ENCODE measurements around the gene TMA7B.

DNA sequence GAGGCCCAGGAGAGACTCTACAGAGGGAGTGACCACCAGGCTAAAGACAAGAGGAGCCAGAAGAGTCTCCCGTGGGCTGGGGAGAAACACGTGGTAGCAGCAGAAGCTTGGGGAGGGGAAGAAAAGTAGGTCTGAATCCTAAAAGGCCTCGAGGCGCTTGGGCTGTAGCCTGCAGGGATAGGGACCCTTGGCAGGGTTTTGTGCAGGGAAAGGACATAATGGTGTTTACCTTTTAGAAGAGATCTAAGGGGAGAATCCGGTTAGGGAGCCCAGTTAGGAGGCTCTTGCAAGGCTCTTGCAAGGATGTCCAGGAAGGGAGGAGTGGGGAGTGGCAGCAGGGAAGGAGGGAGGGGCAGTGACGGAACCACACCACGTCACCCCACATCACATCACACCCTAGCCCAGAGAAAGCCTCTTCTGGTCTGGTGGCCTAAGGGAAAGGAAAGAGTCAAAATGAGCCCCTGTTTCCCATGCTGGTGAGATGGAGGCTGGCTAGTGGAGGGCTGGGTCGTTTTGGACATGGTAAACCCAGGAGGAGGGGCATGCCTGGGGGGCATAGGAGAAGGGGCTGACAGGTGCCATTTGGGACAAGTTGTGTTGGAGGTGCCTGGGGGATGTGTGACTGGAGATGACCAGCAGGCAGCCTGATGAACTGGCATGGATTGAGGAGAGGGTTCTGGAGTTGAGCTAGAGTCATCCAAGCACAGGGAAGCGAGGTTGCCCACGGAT is 28.4 kb downstream of the TMA7B start:
- TF ChIP-seq POLR2A (IDR thresholded peaks at IDR 0.05): no peak
- TF ChIP-seq, protein P1, sequence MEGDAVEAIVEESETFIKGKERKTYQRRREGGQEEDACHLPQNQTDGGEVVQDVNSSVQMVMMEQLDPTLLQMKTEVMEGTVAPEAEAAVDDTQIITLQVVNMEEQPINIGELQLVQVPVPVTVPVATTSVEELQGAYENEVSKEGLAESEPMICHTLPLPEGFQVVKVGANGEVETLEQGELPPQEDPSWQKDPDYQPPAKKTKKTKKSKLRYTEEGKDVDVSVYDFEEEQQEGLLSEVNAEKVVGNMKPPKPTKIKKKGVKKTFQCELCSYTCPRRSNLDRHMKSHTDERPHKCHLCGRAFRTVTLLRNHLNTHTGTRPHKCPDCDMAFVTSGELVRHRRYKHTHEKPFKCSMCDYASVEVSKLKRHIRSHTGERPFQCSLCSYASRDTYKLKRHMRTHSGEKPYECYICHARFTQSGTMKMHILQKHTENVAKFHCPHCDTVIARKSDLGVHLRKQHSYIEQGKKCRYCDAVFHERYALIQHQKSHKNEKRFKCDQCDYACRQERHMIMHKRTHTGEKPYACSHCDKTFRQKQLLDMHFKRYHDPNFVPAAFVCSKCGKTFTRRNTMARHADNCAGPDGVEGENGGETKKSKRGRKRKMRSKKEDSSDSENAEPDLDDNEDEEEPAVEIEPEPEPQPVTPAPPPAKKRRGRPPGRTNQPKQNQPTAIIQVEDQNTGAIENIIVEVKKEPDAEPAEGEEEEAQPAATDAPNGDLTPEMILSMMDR (IDR thresholded peaks at IDR 0.05): no peak

All from esophagus squamous epithelium (tissue), 4 donors.